ENCODE measurements around the gene MTCL1.
"Not testable (repeated sequence)": the region's sequence is repeated elsewhere in the genome, so short reads cannot be mapped to it uniquely, and the experiment has no call there.

Gene MTCL1

GRCh38 chr18:8758466-8758865 lies 53.1 kb downstream of the MTCL1 start:
- DNase-seq (ENCODE audit: insufficient read length, low spot score), result no peak
- FAIRE-seq, result no peak
- no peak for TF ChIP-seq CTCF (IDR thresholded peaks at IDR 0.05; ENCODE audit: insufficient read depth, missing control alignments)

- FAIRE-seq (no peak), DNase-seq (ENCODE audit: insufficient read length, low spot score) (no peak)
- TF ChIP-seq CTCF (IDR thresholded peaks at IDR 0.05; ENCODE audit: insufficient read depth, missing control alignments), result no peak
These were observed 55.6 kb downstream of the MTCL1 start for GRCh38 chr18:8760984-8761383.

GRCh38 chr18:8761535-8761934 lies 56.2 kb downstream of the MTCL1 start:
- not testable (repeated sequence) for DNase-seq (ENCODE audit: insufficient read length, low spot score); FAIRE-seq

- TF ChIP-seq CTCF (IDR thresholded peaks at IDR 0.05; ENCODE audit: insufficient read depth, missing control alignments), result no peak
- FAIRE-seq, result no peak
- DNase-seq (ENCODE audit: insufficient read length, low spot score), result no peak
These were observed 57.6 kb downstream of the MTCL1 start for GRCh38 chr18:8762968-8763367.

- no peak for FAIRE-seq
- no peak for TF ChIP-seq CTCF (IDR thresholded peaks at IDR 0.05; ENCODE audit: insufficient read depth, missing control alignments)
- no peak for DNase-seq (ENCODE audit: insufficient read length, low spot score)
These were observed 58.3 kb downstream of the MTCL1 start for GRCh38 chr18:8763611-8764010.

GRCh38 chr18:8765783-8766463 lies 60.6 kb downstream of the MTCL1 start:
- FAIRE-seq (no peak), DNase-seq (ENCODE audit: insufficient read length, low spot score) (no peak)
- TF ChIP-seq CTCF (IDR thresholded peaks at IDR 0.05; ENCODE audit: insufficient read depth, missing control alignments), result no peak

GRCh38 chr18:8766559-8767293 lies 61.4 kb downstream of the MTCL1 start:
- no peak for FAIRE-seq
- TF ChIP-seq CTCF (IDR thresholded peaks at IDR 0.05; ENCODE audit: insufficient read depth, missing control alignments), result no peak
- DNase-seq (ENCODE audit: insufficient read length, low spot score), result no peak
